HG03066 (cell line): ENCODE results near the gene PLEKHA6.

Source experiments
- ATAC-seq: cut with Tn5 transposase; IDR thresholded peaks from one replicate; pipeline ENCODE4 v1.9.1; 2021; ENCODE audit warnings: low read depth; ENCODE audit not compliant: unreplicated experiment

The PLEKHA6 gene

DNA sequence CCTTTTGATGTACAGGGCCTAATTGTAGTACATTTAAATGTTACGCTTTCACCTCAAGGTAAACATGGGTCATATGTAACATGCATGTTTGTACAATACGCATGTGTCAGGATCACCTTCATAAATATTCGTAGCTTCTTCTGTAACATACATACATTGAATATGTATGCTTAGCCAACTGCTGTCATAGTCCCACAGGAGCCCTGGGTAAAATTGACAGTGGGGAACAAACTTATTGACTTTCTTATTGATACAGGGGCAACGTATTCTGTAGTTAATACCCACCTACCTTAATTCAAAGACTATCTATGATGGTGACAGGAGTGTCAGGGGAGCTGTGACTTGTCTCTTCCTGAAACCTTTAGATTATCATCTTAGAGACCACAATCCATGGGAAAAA lies 189.9 kb downstream of the PLEKHA6 start:
- no peak for ATAC-seq
